HCT116 (cell line): Measurements from ENCODE around the gene C1orf167. TPM values are rescaled to one million over a fixed set of nuclear protein-coding genes. Genes with fewer than 3 reads are reported as not detected.

Experiments
- ATAC-seq: fragments of 200-7000 bp; cut with Tn5 transposase; 2 replicates; pipeline ENCODE4 v1.9.1; 2020; ENCODE audit warnings: mild to moderate bottlenecking, moderate library complexity
- BruUV-seq: library from RNA; stranded (reverse); fragments of 400-500 nt; replicated peaks from 2 replicates; lab custom pipeline; 2021; lab: Mats Ljungman, UMichigan
- CTCF ChIA-PET: fragments of 300-600 bp; sonication (Branson Sonifier 250); formaldehyde crosslinking; loops from one replicate; lab custom pipeline; 2021; ENCODE audit warnings: antibody characterized with exemption; lab: Charles Lee
- POLR2A ChIA-PET: fragments of 300-600, 350-600 bp; sonication (Branson Sonifier 250); formaldehyde crosslinking; loops from one replicate; lab custom pipeline; 2021; ENCODE audit warnings: antibody characterized with exemption; lab: Charles Lee
- RAD21 ChIA-PET, 2 experiments: fragments of 300-600 bp; sonication (Branson Sonifier 250); formaldehyde crosslinking; loops; one replicate each; lab custom pipeline; 2023; ENCODE audit warnings: low total read pairs in 2 of 2; ENCODE audit not compliant: uncharacterized antibody in 2 of 2, unreplicated experiment in 2 of 2, low non-redundant PET in 1 of 2; lab: Charles Lee
- DNase-seq: peaks from one replicate; pipeline ENCODE4 v3.0.0-alpha.2; 2010; ENCODE audit warnings: low read depth, low spot score
- H2AFZ ChIP-seq: fragments of 200-600 bp; shearing (Covaris generic), sonication (generic); 2 replicates; pipeline ENCODE4 v1.6.1; 2017; ENCODE audit warnings: low read depth, mixed run types, mixed read lengths, antibody characterized with exemption, low read length; ENCODE audit not compliant: poor library complexity, severe bottlenecking
- H3K27ac ChIP-seq: 2 replicates; pipeline ENCODE4 v1.5.1; 2012; ENCODE audit warnings: low read depth, low read length
- H3K27me3 ChIP-seq: fragments of 200-600 bp; sonication (generic); 2 replicates; pipeline ENCODE4 v1.6.1; 2016; ENCODE audit warnings: mixed run types, low read length, mixed read lengths; ENCODE audit not compliant: insufficient read depth
- H3K36me3 ChIP-seq, 2 experiments: fragments of 200-500 bp in 1 of 2; fragments of 200-600 bp in 1 of 2; sonication (Bioruptor generic) in 1 of 2; sonication (generic) in 1 of 2; 2 replicates each; pipeline versions ENCODE4 v1.5.1 to v1.6.1; 2014 to 2016; ENCODE audit warnings: low read length in 2 of 2, inconsistent platforms in 1 of 2, mixed read lengths in 1 of 2, mixed run types in 1 of 2; ENCODE audit not compliant: insufficient read depth in 2 of 2, control insufficient read depth in 1 of 2
- H3K4me1 ChIP-seq, 2 experiments: fragments of 200-600 bp in 1 of 2; sonication (generic) in 1 of 2; 2 replicates each; pipeline versions ENCODE4 v1.5.1 to v1.6.1; 2012 to 2017; ENCODE audit warnings: low read length in 2 of 2, inconsistent platforms in 1 of 2, mild to moderate bottlenecking in 1 of 2, mixed read lengths in 1 of 2, mixed run types in 1 of 2, moderate library complexity in 1 of 2; ENCODE audit not compliant: insufficient read depth in 2 of 2, control insufficient read depth in 1 of 2
- H3K4me2 ChIP-seq: fragments of 200-600 bp; sonication (generic); 2 replicates; pipeline ENCODE4 v1.6.1; 2017; ENCODE audit warnings: mixed run types, low read length, mixed read lengths
- H3K4me3 ChIP-seq, 2 experiments: fragments of 200-600 bp in 1 of 2; sonication (generic) in 1 of 2; replicated peaks in 1 of 2; 2 replicates each; pipeline ENCODE4 v1.5.1; 2011 to 2016; ENCODE audit warnings: low read length in 2 of 2, control low read depth in 1 of 2, low read depth in 1 of 2, mild to moderate bottlenecking in 1 of 2, mixed read lengths in 1 of 2, mixed run types in 1 of 2
- H3K79me2 ChIP-seq: fragments of 200-600 bp; sonication (generic); 2 replicates; pipeline ENCODE4 v1.6.1; 2017; ENCODE audit warnings: mild to moderate bottlenecking, mixed run types, low read length, moderate library complexity, mixed read lengths; ENCODE audit not compliant: insufficient read depth
- H3K9ac ChIP-seq: fragments of 200-600 bp; sonication (generic); 2 replicates; pipeline ENCODE4 v1.6.1; 2016; ENCODE audit warnings: low read length, mixed read lengths
- H3K9me2 ChIP-seq: fragments of 200-600 bp; sonication (generic), shearing (Covaris generic); 2 replicates; pipeline ENCODE4 v1.6.1; 2017; ENCODE audit warnings: mixed run types, mild to moderate bottlenecking, moderate library complexity; ENCODE audit not compliant: insufficient read depth
- H3K9me3 ChIP-seq, 2 experiments: fragments of 200-500 bp in 1 of 2; fragments of 200-600 bp in 1 of 2; sonication (Bioruptor generic) in 1 of 2; sonication (generic) in 1 of 2; 2 replicates each; pipeline ENCODE4 v1.6.1; 2014 to 2017; ENCODE audit warnings: low read length in 2 of 2, mixed read lengths in 2 of 2, inconsistent platforms in 1 of 2, low read depth in 1 of 2, mild to moderate bottlenecking in 1 of 2, mixed run types in 1 of 2, moderate library complexity in 1 of 2; ENCODE audit not compliant: control insufficient read depth in 1 of 2, insufficient read depth in 1 of 2
- H4K20me1 ChIP-seq: fragments of 200-600 bp; sonication (generic), shearing (Covaris generic); 2 replicates; pipeline ENCODE4 v1.6.1; 2017; ENCODE audit warnings: mixed run types, mild to moderate bottlenecking, moderate library complexity; ENCODE audit not compliant: insufficient read depth
- CEBPB ChIP-seq: IDR thresholded peaks from 2 replicates; pipeline ENCODE4 v1.6.1; 2012; ENCODE audit warnings: low read depth
- EZH2 ChIP-seq: fragments of 200-600 bp; sonication (generic); IDR thresholded peaks from 2 replicates; pipeline ENCODE4 v1.6.1; 2017; ENCODE audit warnings: antibody characterized with exemption, mixed run types
- JUND ChIP-seq: IDR thresholded peaks from 2 replicates; pipeline ENCODE4 v1.6.1; 2012
- POLR2A ChIP-seq: IDR thresholded peaks from 2 replicates; pipeline ENCODE4 v1.7.0; 2011; ENCODE audit warnings: borderline replicate concordance; ENCODE audit not compliant: insufficient read depth, insufficient read length; ENCODE audit errors: extremely low read depth
- POLR2AphosphoS5 ChIP-seq: IDR thresholded peaks from 2 replicates; pipeline ENCODE4 v1.6.1; 2011; ENCODE audit warnings: mild to moderate bottlenecking, low read depth, low read length, moderate library complexity
- SIN3A ChIP-seq: IDR thresholded peaks from 2 replicates; pipeline ENCODE4 v1.6.1; 2012; ENCODE audit warnings: low read depth
- SRF ChIP-seq: IDR thresholded peaks from 2 replicates; pipeline ENCODE4 v1.6.1; 2012; ENCODE audit warnings: low read depth
- YY1 ChIP-seq: IDR thresholded peaks from 2 replicates; pipeline ENCODE4 v1.6.1; 2011; ENCODE audit warnings: low read length, low read depth, moderate library complexity, mild to moderate bottlenecking; ENCODE audit not compliant: insufficient replicate concordance; ENCODE audit errors: extremely low read depth
- ZBTB33 ChIP-seq: IDR thresholded peaks from 2 replicates; pipeline ENCODE4 v1.6.1; 2011; ENCODE audit warnings: mild to moderate bottlenecking, low read length, moderate library complexity; ENCODE audit not compliant: insufficient replicate concordance; ENCODE audit errors: extremely low read depth
- ZFX ChIP-seq: fragments of 450-650 bp; IDR thresholded peaks from 2 replicates; pipeline ENCODE4 v1.6.1; 2017
- ZNF274 ChIP-seq: fragments of 200-500 bp; sonication (Bioruptor generic); IDR thresholded peaks from 2 replicates; pipeline ENCODE4 v1.6.1; 2014; ENCODE audit warnings: mild to moderate bottlenecking, low read depth, low read length, inconsistent platforms
- intact Hi-C: fragments of 100-400 bp; cut with micrococcal nuclease; formaldehyde crosslinking; loops from 2 replicates; pipeline ENCODE4 v1.10.0; 2022
- total RNA-seq: library from RNA; stranded (reverse); gene quantifications from one replicate; pipeline ENCODE4 v1.2.1, GENCODE V29; 2021; ENCODE audit not compliant: unreplicated experiment
- TF ChIP-seq, protein P1 (sequence below): IDR thresholded peaks from 2 replicates; pipeline ENCODE4 v1.6.1; 2012
- TF ChIP-seq, protein P2 (sequence below): IDR thresholded peaks from 2 replicates; pipeline ENCODE4 v1.6.1; 2012
- TF ChIP-seq, protein P3 (sequence below): IDR thresholded peaks from 2 replicates; pipeline ENCODE4 v1.6.1; 2012; ENCODE audit warnings: low read depth

Gene C1orf167
- total RNA-seq, 1 experiment from 2014 or later, result 0.12 TPM

DNA sequence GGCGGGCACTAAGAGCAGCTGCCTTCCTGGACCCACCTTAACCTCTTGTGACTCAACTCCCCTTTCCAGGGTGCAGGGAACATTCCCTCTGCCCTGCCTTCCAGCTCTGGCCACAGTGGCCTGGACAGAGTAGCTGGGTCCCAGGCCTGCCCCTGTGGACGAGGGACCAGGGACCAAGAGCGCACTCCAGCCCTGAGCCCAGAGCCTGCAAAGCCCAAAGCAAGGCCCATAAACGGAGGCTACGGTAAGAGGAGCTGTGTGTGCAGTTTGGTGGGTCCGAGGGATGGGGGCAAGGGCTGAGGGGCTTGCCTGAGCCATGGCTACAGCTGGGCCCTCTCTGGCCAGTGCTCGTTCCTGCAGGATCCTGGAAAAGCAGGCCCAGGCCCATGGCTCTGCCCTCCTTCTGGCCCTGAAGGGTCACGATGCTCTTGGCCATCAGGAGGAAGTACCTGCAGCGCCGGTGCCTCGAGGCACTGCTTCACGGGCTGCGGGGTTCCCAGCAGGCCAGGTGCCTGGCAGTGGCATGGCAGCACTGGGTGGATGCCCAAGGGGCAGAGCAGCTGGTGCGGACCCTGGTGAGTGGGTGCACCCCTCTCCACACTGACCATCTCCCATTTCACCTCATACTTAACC, 25.9 kb downstream of the C1orf167 start:
- CTCF ChIA-PET, result no interaction called here
- POLR2A ChIA-PET, result interaction anchor here (1.4 kb wide), 1 partner anchor 16 kb away, joined by 3 read pairs; no protein-coding TSS in a partner anchor
- Histone ChIP-seq H3K36me3 (no peaks in the 10 kb centered on the region), H3K79me2 (no peaks in the 10 kb centered on the region), H3K27me3 (no peaks in the 10 kb centered on the region), H3K4me3 (no peak overlapping the region), H2AFZ (no peak overlapping the region), H3K9me2 (no peaks in the 10 kb centered on the region), H3K27ac (peak overlapping the region; percentile 8; the same call in 1 of the 2 replicates), H3K4me1 (peaks cover 37 to 74% of the 10 kb centered on the region in 2 experiments), H4K20me1 (no peaks in the 10 kb centered on the region), H3K4me2 (peak overlapping the region; percentile 55), H3K9me3 (no peaks in the 10 kb centered on the region), H3K9ac (peak overlapping the region; percentile 27; the same call in 1 of the 2 replicates)
- TF ChIP-seq POLR2A (no peak), CEBPB (no peak), SRF (no peak), YY1 (no peak), ZNF274 (no peak), JUND (no peak), ZBTB33 (no peak), EZH2 (no peak), ZFX (no peak), SIN3A (no peak), POLR2AphosphoS5 (no peak)
- TF ChIP-seq, protein P1, sequence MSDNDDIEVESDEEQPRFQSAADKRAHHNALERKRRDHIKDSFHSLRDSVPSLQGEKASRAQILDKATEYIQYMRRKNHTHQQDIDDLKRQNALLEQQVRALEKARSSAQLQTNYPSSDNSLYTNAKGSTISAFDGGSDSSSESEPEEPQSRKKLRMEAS, result no peak
- TF ChIP-seq, protein P2, sequence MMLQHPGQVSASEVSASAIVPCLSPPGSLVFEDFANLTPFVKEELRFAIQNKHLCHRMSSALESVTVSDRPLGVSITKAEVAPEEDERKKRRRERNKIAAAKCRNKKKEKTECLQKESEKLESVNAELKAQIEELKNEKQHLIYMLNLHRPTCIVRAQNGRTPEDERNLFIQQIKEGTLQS, result no peak
- TF ChIP-seq, protein P3, sequence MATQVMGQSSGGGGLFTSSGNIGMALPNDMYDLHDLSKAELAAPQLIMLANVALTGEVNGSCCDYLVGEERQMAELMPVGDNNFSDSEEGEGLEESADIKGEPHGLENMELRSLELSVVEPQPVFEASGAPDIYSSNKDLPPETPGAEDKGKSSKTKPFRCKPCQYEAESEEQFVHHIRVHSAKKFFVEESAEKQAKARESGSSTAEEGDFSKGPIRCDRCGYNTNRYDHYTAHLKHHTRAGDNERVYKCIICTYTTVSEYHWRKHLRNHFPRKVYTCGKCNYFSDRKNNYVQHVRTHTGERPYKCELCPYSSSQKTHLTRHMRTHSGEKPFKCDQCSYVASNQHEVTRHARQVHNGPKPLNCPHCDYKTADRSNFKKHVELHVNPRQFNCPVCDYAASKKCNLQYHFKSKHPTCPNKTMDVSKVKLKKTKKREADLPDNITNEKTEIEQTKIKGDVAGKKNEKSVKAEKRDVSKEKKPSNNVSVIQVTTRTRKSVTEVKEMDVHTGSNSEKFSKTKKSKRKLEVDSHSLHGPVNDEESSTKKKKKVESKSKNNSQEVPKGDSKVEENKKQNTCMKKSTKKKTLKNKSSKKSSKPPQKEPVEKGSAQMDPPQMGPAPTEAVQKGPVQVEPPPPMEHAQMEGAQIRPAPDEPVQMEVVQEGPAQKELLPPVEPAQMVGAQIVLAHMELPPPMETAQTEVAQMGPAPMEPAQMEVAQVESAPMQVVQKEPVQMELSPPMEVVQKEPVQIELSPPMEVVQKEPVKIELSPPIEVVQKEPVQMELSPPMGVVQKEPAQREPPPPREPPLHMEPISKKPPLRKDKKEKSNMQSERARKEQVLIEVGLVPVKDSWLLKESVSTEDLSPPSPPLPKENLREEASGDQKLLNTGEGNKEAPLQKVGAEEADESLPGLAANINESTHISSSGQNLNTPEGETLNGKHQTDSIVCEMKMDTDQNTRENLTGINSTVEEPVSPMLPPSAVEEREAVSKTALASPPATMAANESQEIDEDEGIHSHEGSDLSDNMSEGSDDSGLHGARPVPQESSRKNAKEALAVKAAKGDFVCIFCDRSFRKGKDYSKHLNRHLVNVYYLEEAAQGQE, result no peak
- BruUV-seq, result no TSS peak
- intact Hi-C loops, result no loop called here
- DNase-seq (no peak), ATAC-seq (no peak)
- RAD21 ChIA-PET, result no interaction called here
